IPS-20b (cell line): ENCODE results near the gene EOMES.
A peak's percentile ranks its signal among the peaks of the same experiment; 100 is the strongest.
"Not testable (repeated sequence)": the region's sequence is repeated elsewhere in the genome, so short reads cannot be mapped to it uniquely, and the experiment has no call there.

Source experiments
- H3K27ac ChIP-seq: one replicate; pipeline ENCODE4 v1.5.1; 2013; ENCODE audit warnings: low read length
- H3K27me3 ChIP-seq: 2 replicates; pipeline ENCODE4 v1.6.1; 2013; ENCODE audit warnings: mild to moderate bottlenecking, low read length, inconsistent platforms; ENCODE audit not compliant: insufficient read depth
- H3K36me3 ChIP-seq: 2 replicates; pipeline ENCODE4 v1.6.1; 2013; ENCODE audit warnings: low read depth, mild to moderate bottlenecking, inconsistent platforms, low read length, moderate library complexity; ENCODE audit not compliant: insufficient read depth
- H3K4me1 ChIP-seq: 2 replicates; pipeline ENCODE4 v1.6.1; 2013; ENCODE audit warnings: mild to moderate bottlenecking, control low read depth, inconsistent platforms, low read length, moderate library complexity; ENCODE audit not compliant: insufficient read depth
- H3K4me3 ChIP-seq: 2 replicates; pipeline ENCODE4 v1.5.1; 2013; ENCODE audit warnings: mild to moderate bottlenecking, low read length, inconsistent platforms
- H3K9ac ChIP-seq: 2 replicates; pipeline ENCODE4 v1.6.1; 2013; ENCODE audit warnings: low read depth, mild to moderate bottlenecking, inconsistent platforms, low read length, moderate library complexity
- H3K9me3 ChIP-seq: 2 replicates; pipeline ENCODE4 v1.6.1; 2013; ENCODE audit warnings: mild to moderate bottlenecking, low read depth, low read length, inconsistent platforms; ENCODE audit not compliant: insufficient read depth

The EOMES gene

GRCh38 chr3:27721717-27722564 lies at the start of gene EOMES:
Gene EOMES (minus strand): TSS chr3:27722323. CDS start chr3:27722294, 29 bp downstream.
- peak within 1 kb of the TSS; percentile 26 for H3K9ac ChIP-seq

GRCh38 chr3:27770384-27770783 lies 48.3 kb upstream of the EOMES start:
- H3K4me1 ChIP-seq, H3K27me3 ChIP-seq: not testable (repeated sequence)

More at GRCh38 chr3:27721717-27722564, at the start of gene EOMES:
- Histone ChIP-seq H3K27ac (no peak within 1 kb of the TSS), H3K4me3 (peak within 1 kb of the TSS; percentile 66), H3K36me3 (no peaks in the 10 kb centered on the region), H3K9me3 (no peaks in the 10 kb centered on the region; the same call in 1 of the 2 replicates), H3K27me3 (peaks cover 100% of the 10 kb centered on the region), H3K4me1 (peaks cover 26% of the 10 kb centered on the region; the same call in 1 of the 2 replicates)

GRCh38 chr3:27767000-27767399 lies 44.9 kb upstream of the EOMES start:
- no peak overlapping the region for H3K27ac ChIP-seq
- H3K36me3 ChIP-seq, result no peaks in the 10 kb centered on the region
- no peaks in the 10 kb centered on the region for H3K27me3 ChIP-seq
- H3K4me1 ChIP-seq, result peaks cover 9% of the 10 kb centered on the region
- no peaks in the 10 kb centered on the region for H3K9me3 ChIP-seq
- H3K4me3 ChIP-seq, result no peak overlapping the region
- H3K9ac ChIP-seq, result no peak overlapping the region

More at GRCh38 chr3:27770384-27770783, 48.3 kb upstream of the EOMES start:
- not testable (repeated sequence) for H3K27ac ChIP-seq, H3K9ac ChIP-seq, H3K4me3 ChIP-seq, H3K9me3 ChIP-seq, H3K36me3 ChIP-seq

GRCh38 chr3:27758083-27758482 lies 36.0 kb upstream of the EOMES start:
- Histone ChIP-seq H3K27me3 (no peaks in the 10 kb centered on the region), H3K4me3 (no peak overlapping the region), H3K27ac (no peak overlapping the region), H3K9ac (no peak overlapping the region), H3K36me3 (no peaks in the 10 kb centered on the region), H3K9me3 (no peaks in the 10 kb centered on the region), H3K4me1 (no peaks in the 10 kb centered on the region)

- Histone ChIP-seq H3K9ac (no peak overlapping the region), H3K4me3 (no peak overlapping the region), H3K4me1 (no peaks in the 10 kb centered on the region), H3K9me3 (no peaks in the 10 kb centered on the region), H3K27me3 (no peaks in the 10 kb centered on the region), H3K27ac (no peak overlapping the region), H3K36me3 (no peaks in the 10 kb centered on the region)
Measured at GRCh38 chr3:27756877-27757276, 34.8 kb upstream of the EOMES start.

- Histone ChIP-seq H3K9me3 (no peaks in the 10 kb centered on the region), H3K27me3 (no peaks in the 10 kb centered on the region), H3K9ac (no peak overlapping the region), H3K27ac (no peak overlapping the region), H3K4me3 (no peak overlapping the region), H3K36me3 (no peaks in the 10 kb centered on the region), H3K4me1 (no peaks in the 10 kb centered on the region)
Measured at GRCh38 chr3:27752926-27753325, 30.8 kb upstream of the EOMES start.

DNA sequence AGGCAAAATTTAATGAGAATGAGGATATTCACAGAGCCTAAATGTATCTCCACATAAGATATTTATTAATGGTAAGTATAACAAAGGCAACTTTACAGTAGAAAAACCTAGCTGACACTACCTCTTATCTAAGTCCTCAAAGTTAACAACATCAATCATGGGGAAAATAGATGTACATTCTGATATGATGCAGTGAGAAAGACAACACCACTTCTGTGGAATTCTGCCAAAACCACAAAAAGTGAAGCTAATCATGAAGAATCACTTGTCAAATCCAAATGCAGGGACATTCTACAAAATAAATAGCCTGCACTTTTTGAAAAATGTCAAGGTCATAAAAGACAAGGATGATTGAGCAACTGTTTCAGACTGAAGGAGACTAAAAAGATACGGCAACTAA lies 27.5 kb upstream of the EOMES start:
- H3K4me1 ChIP-seq, result no peaks in the 10 kb centered on the region
- no peak overlapping the region for H3K4me3 ChIP-seq
- H3K9me3 ChIP-seq, result no peaks in the 10 kb centered on the region
- H3K27me3 ChIP-seq, result no peaks in the 10 kb centered on the region
- H3K27ac ChIP-seq, result no peak overlapping the region
- no peak overlapping the region for H3K9ac ChIP-seq
- H3K36me3 ChIP-seq, result no peaks in the 10 kb centered on the region

- no peaks in the 10 kb centered on the region for H3K4me1 ChIP-seq
- no peak overlapping the region for H3K9ac ChIP-seq
- no peaks in the 10 kb centered on the region for H3K27me3 ChIP-seq
- H3K4me3 ChIP-seq, result no peak overlapping the region
- no peaks in the 10 kb centered on the region for H3K36me3 ChIP-seq
- no peaks in the 10 kb centered on the region for H3K9me3 ChIP-seq
- H3K27ac ChIP-seq, result no peak overlapping the region
Measured at GRCh38 chr3:27746838-27747237, 24.7 kb upstream of the EOMES start.

DNA sequence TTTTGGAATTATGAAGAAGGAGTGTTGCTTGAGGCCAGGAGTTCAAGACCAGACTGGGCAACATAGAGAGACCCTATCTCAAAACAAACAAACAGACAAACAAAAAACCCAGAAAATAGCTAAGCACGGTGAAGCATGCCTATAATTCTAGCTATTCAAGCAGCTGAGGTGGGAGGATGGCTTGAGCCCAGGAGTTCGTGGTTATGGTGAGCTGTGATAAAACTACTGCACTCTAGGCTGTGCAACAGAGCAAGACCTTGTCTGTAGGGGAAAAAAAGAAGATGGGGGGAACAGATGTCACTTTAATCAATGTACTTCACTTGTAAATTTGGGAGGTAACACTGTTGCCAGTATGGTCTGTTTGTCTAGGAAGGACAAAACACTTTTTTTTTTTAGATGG lies 18.7 kb upstream of the EOMES start:
- H3K4me1 ChIP-seq, result no peaks in the 10 kb centered on the region
- no peaks in the 10 kb centered on the region for H3K36me3 ChIP-seq
- no peaks in the 10 kb centered on the region for H3K27me3 ChIP-seq
- H3K9ac ChIP-seq, result no peak overlapping the region
- no peak overlapping the region for H3K4me3 ChIP-seq
- no peaks in the 10 kb centered on the region for H3K9me3 ChIP-seq
- H3K27ac ChIP-seq, result no peak overlapping the region

- H3K4me1 ChIP-seq, result peaks cover under 1% of the 10 kb centered on the region; the same call in 1 of the 2 replicates
- no peak overlapping the region for H3K4me3 ChIP-seq
- no peak overlapping the region for H3K27ac ChIP-seq
- no peak overlapping the region for H3K9ac ChIP-seq
- peaks cover 27% of the 10 kb centered on the region for H3K27me3 ChIP-seq
- H3K36me3 ChIP-seq, result no peaks in the 10 kb centered on the region
- no peaks in the 10 kb centered on the region for H3K9me3 ChIP-seq
Measured at GRCh38 chr3:27737091-27737490, 15.0 kb upstream of the EOMES start.

- peaks cover 32% of the 10 kb centered on the region for H3K4me1 ChIP-seq
- no peak overlapping the region for H3K27ac ChIP-seq
- no peaks in the 10 kb centered on the region for H3K9me3 ChIP-seq
- no peak overlapping the region for H3K9ac ChIP-seq
- no peaks in the 10 kb centered on the region for H3K36me3 ChIP-seq
- peaks cover 88% of the 10 kb centered on the region for H3K27me3 ChIP-seq
- H3K4me3 ChIP-seq, result peak overlapping the region; percentile 56; the same call in 1 of the 2 replicates
Measured at GRCh38 chr3:27730774-27731659, 8.9 kb upstream of the EOMES start.
